GM12891 (cell line): Measurements from ENCODE around the gene INO80.

Experiments used
- DNase-seq: peaks from one replicate; pipeline ENCODE4 v3.0.0; 2011; ENCODE audit warnings: low spot score; ENCODE audit not compliant: insufficient read length
- FAIRE-seq: peaks from 2 replicates; lab custom pipeline; 2011; peaks lifted over from hg19 to GRCh38; lab: Jason Lieb, UNC
- PAX5 ChIP-seq: IDR thresholded peaks from 2 replicates; pipeline ENCODE4 v1.6.1; 2011; ENCODE audit warnings: low read length, moderate library complexity, mild to moderate bottlenecking; ENCODE audit not compliant: insufficient read depth, severe bottlenecking
- POLR2A ChIP-seq: IDR thresholded peaks from 2 replicates; pipeline ENCODE4 v1.6.1; 2011; ENCODE audit warnings: low read depth, low read length, control low read depth
- POLR2AphosphoS5 ChIP-seq: IDR thresholded peaks from 2 replicates; pipeline ENCODE4 v1.6.1; 2011; ENCODE audit warnings: low read depth, low read length, control low read depth
- POU2F2 ChIP-seq: IDR thresholded peaks from 2 replicates; pipeline ENCODE4 v1.6.1; 2011; ENCODE audit warnings: low read depth, mild to moderate bottlenecking, control low read depth, low read length, moderate library complexity
- SPI1 ChIP-seq: IDR thresholded peaks from 2 replicates; pipeline ENCODE4 v1.6.1; 2011; ENCODE audit warnings: low read depth, low read length, control low read depth
- TAF1 ChIP-seq: IDR thresholded peaks from 2 replicates; pipeline ENCODE4 v1.6.1; 2011; ENCODE audit warnings: low read depth, low read length, control low read depth

The INO80 gene

GRCh38 chr15:41078125-41078524 lies 38.0 kb downstream of the INO80 start:
- FAIRE-seq (no peak), DNase-seq (no peak)
- no peak for TF ChIP-seq TAF1

GRCh38 chr15:41073028-41073427 lies 43.1 kb downstream of the INO80 start:
- DNase-seq (no peak), FAIRE-seq (no peak)
- TF ChIP-seq TAF1: no peak

GRCh38 chr15:41072013-41072412 lies 44.1 kb downstream of the INO80 start:
- TF ChIP-seq POLR2A (no peak), TAF1 (no peak), POU2F2 (no peak), POLR2AphosphoS5 (no peak), PAX5 (no peak), SPI1 (no peak)
- DNase-seq: no peak
- no peak for FAIRE-seq

- FAIRE-seq (no peak), DNase-seq (no peak)
These were observed 49.6 kb downstream of the INO80 start for GRCh38 chr15:41066516-41066915.

GRCh38 chr15:41061667-41062066 lies 54.4 kb downstream of the INO80 start:
- no peak for TF ChIP-seq SPI1
- TF ChIP-seq POU2F2: no peak
- no peak for TF ChIP-seq TAF1
- no peak for TF ChIP-seq POLR2A
- no peak for TF ChIP-seq POLR2AphosphoS5
- no peak for TF ChIP-seq PAX5
- DNase-seq (no peak), FAIRE-seq (no peak)

More at GRCh38 chr15:41066516-41066915, 49.6 kb downstream of the INO80 start:
- TF ChIP-seq SPI1 (no peak), PAX5 (no peak), POLR2AphosphoS5 (no peak), POLR2A (no peak)

- no peak for FAIRE-seq
- TF ChIP-seq POU2F2: no peak
- no peak for TF ChIP-seq TAF1
- TF ChIP-seq PAX5: no peak
- DNase-seq: no peak
These were observed 55.6 kb downstream of the INO80 start for GRCh38 chr15:41060505-41060904.

- TF ChIP-seq PAX5: no peak
- no peak for TF ChIP-seq POLR2A
- TF ChIP-seq SPI1: no peak
- TF ChIP-seq POLR2AphosphoS5: no peak
- no peak for TF ChIP-seq TAF1
- TF ChIP-seq POU2F2: no peak
- FAIRE-seq: no peak
- DNase-seq: no peak
These were observed 59.3 kb downstream of the INO80 start for GRCh38 chr15:41056810-41057209.

GRCh38 chr15:41055706-41056105 lies 60.4 kb downstream of the INO80 start:
- DNase-seq (no peak), FAIRE-seq (no peak)
- no peak for TF ChIP-seq POLR2AphosphoS5
- no peak for TF ChIP-seq TAF1
- TF ChIP-seq PAX5: no peak
- no peak for TF ChIP-seq SPI1
- TF ChIP-seq POU2F2: no peak
- no peak for TF ChIP-seq POLR2A

- FAIRE-seq: no peak
- TF ChIP-seq POU2F2 (no peak), PAX5 (no peak), SPI1 (no peak)
- DNase-seq: no peak
These were observed 64.9 kb downstream of the INO80 start for GRCh38 chr15:41051139-41051538.

- no peak for DNase-seq
- FAIRE-seq: no peak
- no peak for TF ChIP-seq POLR2A
- no peak for TF ChIP-seq PAX5
- TF ChIP-seq SPI1: no peak
- TF ChIP-seq TAF1: no peak
These were observed 67.2 kb downstream of the INO80 start for GRCh38 chr15:41048852-41049251.

- DNase-seq: no peak
These were observed 67.7 kb downstream of the INO80 start for GRCh38 chr15:41048397-41048796.

GRCh38 chr15:41047474-41047873 lies 68.6 kb downstream of the INO80 start:
- DNase-seq (no peak), FAIRE-seq (no peak)
- TF ChIP-seq POLR2A (no peak), PAX5 (no peak), POU2F2 (no peak), TAF1 (no peak), SPI1 (no peak), POLR2AphosphoS5 (no peak)

More at GRCh38 chr15:41048397-41048796, 67.7 kb downstream of the INO80 start:
- TF ChIP-seq POLR2AphosphoS5: no peak
- TF ChIP-seq POU2F2: no peak
- TF ChIP-seq SPI1: no peak
- no peak for TF ChIP-seq PAX5
- TF ChIP-seq TAF1: no peak
- TF ChIP-seq POLR2A: no peak
- no peak for FAIRE-seq
